Midbrain (tissue), 1 donor: ENCODE results near the gene CHSY1.

ENCODE experiments used
- DNase-seq: peaks from one replicate; lab custom pipeline; 2025; lab: John Stamatoyannopoulos, UW

The CHSY1 gene

GRCh38 chr15:101171954-101172353 lies 79.9 kb downstream of the CHSY1 start:
- DNase-seq, result no peak

DNA sequence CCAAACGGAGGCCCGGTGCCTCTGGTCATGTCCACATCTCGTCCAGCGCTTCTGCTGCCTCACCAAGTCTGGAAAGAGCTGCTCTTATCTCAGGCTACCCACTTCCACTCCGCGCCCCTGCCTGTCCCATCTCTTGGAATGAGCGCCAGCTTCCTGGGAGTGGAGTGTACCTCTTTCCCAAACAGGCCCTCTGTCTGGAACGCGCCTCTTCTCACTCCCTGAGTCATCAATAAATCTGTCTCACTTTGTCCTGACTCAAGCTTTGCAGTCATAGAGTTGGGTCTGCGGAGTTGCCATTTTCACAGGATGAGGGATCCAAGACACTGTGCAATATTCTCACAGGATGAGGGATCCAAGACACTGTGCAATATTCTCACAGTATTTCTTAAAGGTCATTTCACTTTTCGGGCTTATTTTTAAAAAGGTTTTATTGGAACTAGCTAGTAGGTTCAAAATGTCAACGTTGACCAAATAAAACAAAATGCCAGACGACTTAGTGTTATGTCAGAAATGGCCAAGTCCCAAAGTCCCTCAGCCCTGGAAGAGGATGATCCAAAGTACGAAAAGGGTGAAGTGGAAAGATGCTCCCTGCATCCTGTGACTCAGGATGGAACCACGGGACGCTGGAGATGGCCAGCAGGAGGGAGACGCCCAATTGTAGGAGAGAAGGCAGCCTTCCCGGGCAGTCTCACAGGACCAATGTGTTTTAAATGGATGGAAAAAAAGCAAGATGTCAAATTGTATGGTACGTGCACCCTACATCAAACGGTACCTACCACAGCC lies 81.1 kb downstream of the CHSY1 start:
- DNase-seq, result no peak

DNA sequence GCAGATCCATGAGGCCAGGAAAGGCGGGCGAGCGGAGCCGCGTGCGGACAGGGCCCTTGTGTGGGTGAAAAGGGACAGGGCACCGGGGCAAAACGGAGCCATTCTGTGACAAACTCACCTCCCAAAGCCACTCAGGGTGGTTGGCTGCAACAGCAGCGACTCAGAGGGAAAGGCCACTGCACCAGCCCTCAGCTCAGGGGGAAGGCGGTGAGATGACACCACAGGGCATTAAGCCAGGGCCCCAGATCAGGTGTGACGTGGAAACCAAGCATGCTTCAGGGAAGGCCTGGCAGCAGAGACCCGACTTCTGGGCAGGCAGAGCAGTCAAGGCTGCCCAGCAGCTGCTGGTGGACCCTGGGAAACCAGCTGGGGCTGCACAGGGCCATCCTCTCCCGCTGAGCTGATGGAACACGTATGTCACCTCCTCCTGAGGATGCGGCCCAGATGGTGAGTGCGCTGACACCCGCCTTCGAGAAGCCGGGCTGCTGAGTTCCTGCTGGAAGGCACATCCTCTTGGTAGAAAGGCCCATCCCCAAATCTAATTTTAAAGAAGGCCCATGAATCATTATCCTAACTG lies 82.3 kb downstream of the CHSY1 start:
- no peak for DNase-seq

GRCh38 chr15:101168898-101169494 lies 82.9 kb downstream of the CHSY1 start:
- no peak for DNase-seq

DNA sequence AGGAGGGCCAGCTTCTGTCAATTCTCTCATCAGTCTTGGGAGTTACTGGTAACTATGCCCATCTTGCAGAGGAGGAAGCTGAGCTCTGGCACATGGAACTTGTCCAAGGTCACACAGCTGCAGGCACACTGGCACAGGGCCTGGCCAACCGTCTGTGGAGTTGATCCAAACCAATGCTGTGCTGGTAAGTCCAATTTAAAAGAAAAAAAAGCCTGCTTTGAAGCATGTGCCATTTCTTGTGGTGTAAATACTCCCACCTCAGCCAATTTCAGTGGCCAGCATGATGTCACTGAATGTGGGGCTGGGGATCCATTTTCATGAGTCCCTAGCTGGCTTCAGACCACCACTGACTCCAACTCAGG lies 83.4 kb downstream of the CHSY1 start:
- no peak for DNase-seq

- DNase-seq, result peak; percentile 21
These were observed 83.9 kb downstream of the CHSY1 start for GRCh38 chr15:101167753-101168462.

DNA sequence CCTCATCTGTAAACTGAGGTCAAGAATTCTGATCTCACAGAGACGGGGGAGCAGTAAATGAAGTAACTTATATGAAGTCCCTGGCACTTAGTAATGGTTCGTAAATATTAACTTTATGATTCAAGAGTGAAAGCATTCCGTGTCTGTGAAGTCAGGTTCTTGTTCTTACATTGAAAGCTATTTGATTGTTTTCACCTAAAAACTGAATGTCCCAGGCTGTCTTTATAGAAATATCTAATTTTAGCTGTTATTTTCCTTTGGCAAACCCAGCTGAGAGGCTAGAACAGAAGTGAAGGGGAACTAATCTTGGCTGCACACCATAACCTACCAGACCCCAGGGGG lies 84.5 kb downstream of the CHSY1 start:
- DNase-seq, result no peak

DNA sequence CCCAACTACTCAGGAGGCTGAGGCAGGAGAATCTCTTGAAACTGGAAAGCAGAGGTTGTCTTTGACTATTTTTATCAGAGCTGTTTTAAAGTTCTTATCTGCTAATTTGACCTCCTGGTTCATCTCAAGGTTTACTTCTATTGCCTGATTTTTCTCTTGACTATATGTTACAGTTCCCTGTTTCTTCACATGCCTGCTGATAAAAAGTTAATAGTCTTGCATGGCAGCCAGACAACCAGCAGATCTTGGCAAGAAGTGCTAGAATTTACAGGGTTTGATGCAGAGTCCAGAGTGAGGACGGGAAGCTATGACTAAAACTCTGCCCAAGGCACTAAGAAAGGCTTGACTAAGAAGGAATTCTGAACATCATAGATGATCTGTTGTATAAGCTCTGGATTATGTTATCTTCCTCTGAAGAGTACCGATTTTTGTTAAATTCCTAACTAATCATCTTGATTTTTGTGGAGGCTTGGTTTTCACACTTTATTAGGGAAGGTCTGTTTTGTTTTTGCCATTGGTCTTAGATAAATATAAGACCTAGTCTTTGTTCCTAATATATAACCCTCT lies 85.9 kb downstream of the CHSY1 start:
- no peak for DNase-seq

DNA sequence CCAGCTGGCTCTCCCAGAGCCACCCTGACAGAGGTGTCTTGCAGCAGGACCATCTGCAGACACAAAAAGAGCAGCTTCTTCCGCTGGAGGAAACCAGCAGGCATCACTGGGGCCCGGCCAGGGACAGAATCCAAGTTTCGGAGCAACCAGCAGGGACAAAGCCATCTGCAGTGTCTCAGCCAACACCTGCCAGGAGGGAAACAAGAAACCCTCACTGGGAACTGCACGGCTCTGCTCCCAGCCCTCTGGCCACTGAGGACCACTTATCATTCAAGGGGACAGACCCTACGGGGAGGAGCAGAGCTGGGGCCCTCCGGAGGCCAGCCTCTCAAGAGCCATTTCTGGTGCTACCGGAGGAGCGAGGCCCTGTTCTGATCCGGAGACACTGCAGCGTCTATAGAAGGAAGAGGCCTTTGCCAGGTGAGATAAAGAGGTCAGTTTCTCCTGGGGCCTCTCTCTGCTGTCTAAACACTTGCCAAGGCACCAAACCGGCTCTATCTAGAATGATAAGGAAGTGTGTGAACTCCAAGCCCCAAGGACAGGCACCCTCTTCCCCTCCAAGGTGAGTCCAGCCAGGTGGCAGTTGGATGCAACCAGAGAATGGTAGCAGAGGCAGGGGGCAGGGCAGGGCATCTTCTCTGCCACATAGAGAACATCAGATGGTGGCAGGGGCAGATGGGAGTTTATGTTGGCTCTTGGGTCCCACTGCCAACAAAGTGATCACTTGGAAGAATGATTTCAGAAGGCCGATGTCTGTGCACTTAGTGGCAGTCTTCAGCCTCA lies 89.0 kb downstream of the CHSY1 start:
- no peak for DNase-seq

GRCh38 chr15:101161656-101162055 lies 90.2 kb downstream of the CHSY1 start:
- DNase-seq, result no peak

DNA sequence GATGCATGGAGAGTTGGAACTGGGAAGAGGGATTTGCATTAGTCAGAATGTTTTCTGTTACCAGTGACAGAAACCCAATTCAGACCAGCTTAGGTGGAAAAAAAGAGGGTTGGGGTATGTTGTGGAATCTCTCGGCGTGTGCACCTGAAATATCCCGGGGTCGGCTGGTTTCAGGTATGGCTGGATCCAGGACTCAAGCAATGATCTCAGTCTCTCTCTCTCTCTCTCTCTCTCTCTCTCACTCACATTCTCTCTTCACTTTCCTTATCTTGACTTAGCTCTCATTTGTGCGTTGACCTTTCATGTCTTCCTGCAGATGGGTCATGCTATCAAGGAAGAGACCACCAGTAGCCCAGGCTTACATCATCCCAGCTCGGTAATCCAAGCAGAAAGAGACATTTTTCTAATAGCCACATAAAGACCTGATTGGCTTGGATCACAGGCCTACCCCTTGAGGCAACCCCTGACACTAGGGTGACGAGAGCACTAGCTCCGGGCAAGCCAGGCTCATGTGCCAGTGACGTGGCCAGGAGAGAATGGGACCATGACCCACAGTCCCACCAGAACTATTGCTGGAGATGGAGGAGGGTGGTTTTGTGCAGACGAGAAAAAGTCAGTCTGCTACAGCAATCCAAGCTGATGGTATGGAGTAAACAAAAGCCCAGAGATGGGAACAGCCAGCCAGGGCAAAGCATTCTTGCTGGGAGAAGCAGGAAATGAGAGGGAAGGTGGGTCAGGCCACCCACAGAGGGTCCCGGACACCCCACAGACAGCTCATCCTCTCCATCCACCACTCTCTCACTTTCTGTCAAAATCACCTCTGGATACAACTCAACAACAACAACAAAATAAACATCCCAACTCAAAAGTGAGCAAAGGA lies 91.7 kb downstream of the CHSY1 start:
- DNase-seq, result no peak

GRCh38 chr15:101159096-101159935 lies 92.5 kb downstream of the CHSY1 start:
- DNase-seq, result no peak

- no peak for DNase-seq
These were observed 93.4 kb downstream of the CHSY1 start for GRCh38 chr15:101158166-101159095.

DNA sequence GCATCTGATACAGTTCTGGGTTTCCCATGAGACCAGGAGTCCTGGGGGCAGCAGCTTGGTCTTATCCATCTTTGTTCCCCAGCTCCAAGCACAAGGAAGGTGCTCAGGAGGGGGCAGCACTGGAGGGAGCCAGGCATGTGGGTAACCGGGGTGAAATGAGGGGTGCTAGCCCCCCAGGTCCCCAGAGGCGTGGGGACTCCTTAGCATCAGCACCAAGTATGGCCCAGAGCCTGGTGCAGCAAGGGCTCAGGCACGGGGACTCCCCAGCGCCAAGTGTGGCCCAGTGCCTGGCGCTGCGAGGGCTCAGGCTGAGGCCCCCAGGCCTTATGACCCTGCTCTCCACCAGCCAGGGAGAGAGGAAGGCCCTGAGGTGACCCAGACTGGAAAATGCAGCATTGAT lies 94.1 kb downstream of the CHSY1 start:
- no peak for DNase-seq

- no peak for DNase-seq
These were observed 95.2 kb downstream of the CHSY1 start for GRCh38 chr15:101156509-101157159.

- DNase-seq, result no peak
These were observed 95.8 kb downstream of the CHSY1 start for GRCh38 chr15:101156061-101156460.

GRCh38 chr15:101153801-101154656 lies 97.8 kb downstream of the CHSY1 start:
- DNase-seq, result no peak
